GM06990 (cell line): Measurements from ENCODE around the gene CD52.
A peak's percentile ranks its signal among the peaks of the same experiment; 100 is the strongest.

Experiments
- DNase-seq: peaks from one replicate; pipeline ENCODE4 v3.0.0-alpha.2; 2011; ENCODE audit not compliant: insufficient read length; ENCODE audit errors: extremely low read depth
- H3K27me3 ChIP-seq: replicated peaks from 2 replicates; pipeline ENCODE4 v1.6.0; 2011; ENCODE audit warnings: low read length; ENCODE audit not compliant: control insufficient read depth, insufficient read depth
- H3K36me3 ChIP-seq: 2 replicates; pipeline ENCODE4 v1.5.1; 2011; ENCODE audit warnings: low read length; ENCODE audit not compliant: control insufficient read depth, insufficient read depth
- H3K4me3 ChIP-seq: replicated peaks from 2 replicates; pipeline ENCODE4 v1.5.1; 2011; ENCODE audit warnings: low read depth, mild to moderate bottlenecking, control low read depth, low read length
- CTCF ChIP-seq: IDR thresholded peaks from 2 replicates; pipeline ENCODE4 v1.5.1; 2011; ENCODE audit warnings: low read length, control low read depth, mild to moderate bottlenecking, inconsistent platforms; ENCODE audit not compliant: insufficient read depth, poor library complexity, severe bottlenecking

CD52 gene

GRCh38 chr1:26276432-26276838 is 41.3 kb upstream of the CD52 start:
- no peak overlapping the region for H3K4me3 ChIP-seq
- no peak for TF ChIP-seq CTCF

DNA sequence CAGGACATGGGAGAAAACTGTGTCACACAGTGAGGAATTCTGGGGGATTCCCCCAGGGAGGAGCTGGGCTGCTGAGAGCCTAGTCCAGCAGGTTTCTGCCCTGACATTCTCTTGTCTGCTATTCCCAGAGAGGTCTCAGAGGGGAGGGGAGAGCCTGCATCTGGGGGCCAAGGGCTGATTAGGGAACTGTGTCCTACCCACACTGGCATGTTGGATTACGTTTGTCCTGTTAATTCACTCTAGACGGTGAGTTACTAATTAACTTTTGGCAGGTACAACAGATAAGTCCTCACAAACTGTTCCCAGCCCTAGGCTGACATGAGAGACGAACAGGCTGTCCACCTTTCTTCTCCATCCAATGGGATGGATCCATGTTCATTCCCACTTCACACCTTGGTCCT is 40.5 kb upstream of the CD52 start:
- DNase-seq = no peak
- no peak overlapping the region for H3K4me3 ChIP-seq
- TF ChIP-seq CTCF = no peak
- no peaks in the 10 kb centered on the region for H3K27me3 ChIP-seq
- peaks cover 4% of the 10 kb centered on the region for H3K36me3 ChIP-seq

More at GRCh38 chr1:26276432-26276838, 41.3 kb upstream of the CD52 start:
- no peak for DNase-seq
- no peaks in the 10 kb centered on the region for H3K27me3 ChIP-seq
- H3K36me3 ChIP-seq = peaks cover 4% of the 10 kb centered on the region

GRCh38 chr1:26277719-26278118 is 40.0 kb upstream of the CD52 start:
- Histone ChIP-seq H3K36me3 (peaks cover 6% of the 10 kb centered on the region), H3K4me3 (no peak overlapping the region), H3K27me3 (no peaks in the 10 kb centered on the region)
- no peak for TF ChIP-seq CTCF
- no peak for DNase-seq

GRCh38 chr1:26278303-26278702 is 39.5 kb upstream of the CD52 start:
- DNase-seq = no peak
- TF ChIP-seq CTCF = no peak
- Histone ChIP-seq H3K27me3 (no peaks in the 10 kb centered on the region), H3K36me3 (peaks cover 3% of the 10 kb centered on the region), H3K4me3 (no peak overlapping the region)

GRCh38 chr1:26278724-26279455 is 38.9 kb upstream of the CD52 start:
- Histone ChIP-seq H3K4me3 (peak overlapping the region; percentile 88), H3K27me3 (no peaks in the 10 kb centered on the region), H3K36me3 (peaks cover 3% of the 10 kb centered on the region)
- no peak for TF ChIP-seq CTCF
- DNase-seq = no peak
